ENCODE data around the gene PCDH10.
"Not testable (repeated sequence)": the region's sequence is repeated elsewhere in the genome, so short reads cannot be mapped to it uniquely, and the experiment has no call there.

DNA sequence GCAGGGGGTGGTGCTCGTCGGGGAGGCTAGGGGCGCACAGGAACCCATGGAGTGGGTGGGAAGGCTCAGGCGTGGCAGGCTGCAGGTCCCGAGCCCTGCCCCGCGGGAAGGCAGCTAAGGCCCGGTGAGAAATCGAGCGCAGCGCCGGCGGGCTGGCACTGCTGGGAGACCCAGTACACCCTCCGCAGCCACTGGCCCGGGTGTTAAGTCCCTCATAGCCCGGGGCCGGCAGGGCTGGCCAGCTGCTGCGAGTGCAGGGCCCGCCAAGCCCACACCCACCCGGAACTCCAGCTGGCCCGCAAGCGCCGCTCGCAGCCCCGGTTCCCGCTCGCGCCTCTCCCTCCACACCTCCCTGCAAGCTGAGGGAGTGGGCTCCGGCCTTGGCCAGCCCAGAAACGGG is 91.4 kb downstream of the PCDH10 start:
- TF ChIP-seq, protein P1, sequence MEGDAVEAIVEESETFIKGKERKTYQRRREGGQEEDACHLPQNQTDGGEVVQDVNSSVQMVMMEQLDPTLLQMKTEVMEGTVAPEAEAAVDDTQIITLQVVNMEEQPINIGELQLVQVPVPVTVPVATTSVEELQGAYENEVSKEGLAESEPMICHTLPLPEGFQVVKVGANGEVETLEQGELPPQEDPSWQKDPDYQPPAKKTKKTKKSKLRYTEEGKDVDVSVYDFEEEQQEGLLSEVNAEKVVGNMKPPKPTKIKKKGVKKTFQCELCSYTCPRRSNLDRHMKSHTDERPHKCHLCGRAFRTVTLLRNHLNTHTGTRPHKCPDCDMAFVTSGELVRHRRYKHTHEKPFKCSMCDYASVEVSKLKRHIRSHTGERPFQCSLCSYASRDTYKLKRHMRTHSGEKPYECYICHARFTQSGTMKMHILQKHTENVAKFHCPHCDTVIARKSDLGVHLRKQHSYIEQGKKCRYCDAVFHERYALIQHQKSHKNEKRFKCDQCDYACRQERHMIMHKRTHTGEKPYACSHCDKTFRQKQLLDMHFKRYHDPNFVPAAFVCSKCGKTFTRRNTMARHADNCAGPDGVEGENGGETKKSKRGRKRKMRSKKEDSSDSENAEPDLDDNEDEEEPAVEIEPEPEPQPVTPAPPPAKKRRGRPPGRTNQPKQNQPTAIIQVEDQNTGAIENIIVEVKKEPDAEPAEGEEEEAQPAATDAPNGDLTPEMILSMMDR (IDR thresholded peaks at IDR 0.05) = not testable (repeated sequence)
- TF ChIP-seq POLR2A, POLR2AphosphoS5 (IDR thresholded peaks at IDR 0.05): not testable (repeated sequence)
